GM18867 (cell line): ENCODE data around the gene LRRC26.

Source experiments
- ATAC-seq: cut with Tn5 transposase; IDR thresholded peaks from one replicate; pipeline ENCODE4 v1.9.1; 2021; ENCODE audit warnings: mild to moderate bottlenecking, moderate library complexity; ENCODE audit not compliant: unreplicated experiment

LRRC26 gene

GRCh38 chr9:137168904-137169856 lies 671 bp downstream of the LRRC26 start:
- ATAC-seq: no peak

- no peak for ATAC-seq
Measured at GRCh38 chr9:137168573-137168903, 1.3 kb downstream of the LRRC26 start.

GRCh38 chr9:137167747-137168572 lies 1.9 kb downstream of the LRRC26 start:
- no peak for ATAC-seq

GRCh38 chr9:137167277-137167746 lies 2.5 kb downstream of the LRRC26 start:
- no peak for ATAC-seq

GRCh38 chr9:137166380-137167229 lies 3.2 kb downstream of the LRRC26 start:
- ATAC-seq: no peak

- no peak for ATAC-seq
Measured at GRCh38 chr9:137165250-137165836, 4.5 kb downstream of the LRRC26 start.

- no peak for ATAC-seq
Measured at GRCh38 chr9:137164370-137165249, 5.2 kb downstream of the LRRC26 start.

GRCh38 chr9:137163805-137164204 lies 6.0 kb downstream of the LRRC26 start:
- no peak for ATAC-seq

- ATAC-seq: no peak
Measured at GRCh38 chr9:137163365-137163715, 6.5 kb downstream of the LRRC26 start.

- no peak for ATAC-seq
Measured at GRCh38 chr9:137162505-137163364, 7.1 kb downstream of the LRRC26 start.

GRCh38 chr9:137161558-137162486 lies 8.0 kb downstream of the LRRC26 start:
- ATAC-seq: no peak

- ATAC-seq: no peak
Measured at GRCh38 chr9:137160716-137161557, 8.9 kb downstream of the LRRC26 start.

- ATAC-seq: no peak
Measured at GRCh38 chr9:137160054-137160425, 9.8 kb downstream of the LRRC26 start.

GRCh38 chr9:137159105-137160053 lies 10.5 kb downstream of the LRRC26 start:
- no peak for ATAC-seq

GRCh38 chr9:137158625-137159024 lies 11.2 kb downstream of the LRRC26 start:
- no peak for ATAC-seq
